GM13977 (cell line): ENCODE measurements around the gene ARSG.
"Not testable (repeated sequence)": the region's sequence is repeated elsewhere in the genome, so short reads cannot be mapped to it uniquely, and the experiment has no call there.

Experiments used
- DNase-seq: peaks from one replicate; pipeline ENCODE4 v3.0.0; 2012; ENCODE audit warnings: low spot score
- CTCF ChIP-seq: IDR thresholded peaks from 2 replicates; pipeline ENCODE4 v1.5.1; 2012; ENCODE audit warnings: mild to moderate bottlenecking, control low read depth; ENCODE audit not compliant: insufficient read depth; ENCODE audit errors: extremely low read depth, missing control alignments
- in situ Hi-C: fragments of 300-500 bp; cut with MboI; formaldehyde crosslinking; loops from one replicate; pipeline ENCODE4 v1.12.0; 2022; ENCODE audit warnings: low sequenced_read_pairs, low pct_unique_long_range_greater_than_20kb, mixed read lengths, inconsistent platforms; ENCODE audit not compliant: unreplicated experiment

The ARSG gene

GRCh38 chr17:68328676-68329075, 37.4 kb downstream of the ARSG start:
- no peak for DNase-seq
- in situ Hi-C loops: no loop called here
- TF ChIP-seq CTCF: no peak

DNA sequence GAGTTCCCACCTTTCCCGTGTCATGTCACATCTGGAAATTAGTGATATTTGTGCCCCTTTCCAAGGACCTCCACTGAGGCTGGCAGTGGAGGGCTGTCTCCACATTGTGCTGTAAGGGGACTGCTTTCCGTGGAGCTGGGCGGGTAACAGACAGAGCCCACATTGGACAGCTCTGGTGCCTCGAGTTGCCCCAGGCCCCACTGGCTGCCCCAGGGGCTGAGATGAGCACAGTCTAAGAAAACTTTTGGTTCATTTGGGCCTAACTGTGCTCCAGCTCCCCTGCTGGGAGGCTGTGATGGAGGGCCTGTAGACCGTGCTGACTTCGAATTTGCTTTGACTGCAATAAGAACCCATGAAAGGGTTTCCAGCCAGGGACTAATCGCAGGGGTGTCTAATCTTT, 38.0 kb downstream of the ARSG start:
- TF ChIP-seq CTCF: no peak
- in situ Hi-C loops: no loop called here
- no peak for DNase-seq

- DNase-seq: not testable (repeated sequence)
Observed at GRCh38 chr17:68331932-68332331, 40.6 kb downstream of the ARSG start.

GRCh38 chr17:68334393-68334792, 43.1 kb downstream of the ARSG start:
- no peak for DNase-seq
- TF ChIP-seq CTCF: no peak
- in situ Hi-C loops: no loop called here

More at GRCh38 chr17:68331932-68332331, 40.6 kb downstream of the ARSG start:
- in situ Hi-C loops: not testable (repeated sequence)

DNA sequence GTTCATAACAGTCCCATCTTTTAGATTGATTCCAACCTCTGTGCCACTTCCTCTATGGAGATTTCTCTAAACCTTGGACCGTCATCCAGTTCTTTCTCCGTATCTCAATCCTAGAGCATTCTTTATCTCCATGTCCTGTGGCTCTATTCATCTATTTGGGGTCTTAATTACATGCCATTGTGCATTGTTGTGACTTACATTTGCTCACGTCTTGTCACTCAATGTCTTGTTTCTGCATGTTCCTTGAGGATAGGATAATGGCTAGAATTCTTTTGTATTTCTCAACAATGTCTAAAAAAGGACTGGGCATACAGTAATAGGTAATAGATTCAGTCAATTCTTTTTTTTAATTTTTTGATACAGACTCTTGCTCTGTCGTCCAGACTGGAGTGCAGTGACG, 50.2 kb downstream of the ARSG start:
- no peak for TF ChIP-seq CTCF
- in situ Hi-C loops: no loop called here
- DNase-seq: no peak

GRCh38 chr17:68343976-68344375, 52.7 kb downstream of the ARSG start:
- no peak for DNase-seq
- TF ChIP-seq CTCF: no peak
- in situ Hi-C loops: no loop called here

GRCh38 chr17:68344701-68345136, 53.4 kb downstream of the ARSG start:
- in situ Hi-C loops: no loop called here
- DNase-seq: no peak
- TF ChIP-seq CTCF: no peak
